ENCODE data around the gene OSBPL9. TPM values are rescaled to one million over a fixed set of nuclear protein-coding genes. Genes with fewer than 3 reads are reported as not detected.
A peak's percentile ranks its signal among the peaks of the same experiment; 100 is the strongest.

OSBPL9 gene
- total RNA-seq, 1 experiment from 2014 or later: 61.9 TPM

DNA sequence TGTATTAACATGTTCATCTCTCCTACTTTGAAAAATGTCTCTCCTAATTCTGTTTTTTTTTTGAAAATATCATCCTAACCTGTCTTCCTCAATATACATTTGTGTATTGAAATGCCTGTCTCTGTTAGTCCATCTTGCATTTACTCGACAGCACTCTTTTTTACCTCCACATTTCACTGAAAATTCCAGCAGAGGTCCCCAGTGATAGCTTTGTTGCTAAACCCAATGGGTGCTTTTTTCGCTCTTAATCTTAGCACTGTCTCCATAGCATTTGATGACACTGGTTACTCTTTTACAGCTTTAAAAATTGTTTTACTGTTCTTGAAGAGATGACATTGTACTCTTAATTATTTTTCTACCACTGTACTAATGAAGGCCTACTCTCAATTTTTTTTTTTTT is 10.8 kb downstream of the OSBPL9 start:
- H3K9me3 Mint-ChIP-seq (ENCODE audit: unreplicated experiment): no peaks in the 10 kb centered on the region
- peak in 1 of 2 experiments; percentile 49 for DNase-seq
- H3K4me3 Mint-ChIP-seq (ENCODE audit: unreplicated experiment): no peak overlapping the region
- Histone ChIP-seq H3K36me3 (ENCODE audit: control insufficient read depth, insufficient read depth, low read length) (no peaks in the 10 kb centered on the region), H3K4me1 (peaks cover 7% of the 10 kb centered on the region), H3K9me3 (no peaks in the 10 kb centered on the region), H3K4me3 (ENCODE audit: low read depth, low read length) (no peak overlapping the region), H3K27me3 (replicated peaks; ENCODE audit: control insufficient read depth, insufficient read depth, low read length) (no peaks in the 10 kb centered on the region)
- no peaks in the 10 kb centered on the region for H3K27me3 Mint-ChIP-seq (ENCODE audit: insufficient read depth, unreplicated experiment)
- TF ChIP-seq, protein P1, sequence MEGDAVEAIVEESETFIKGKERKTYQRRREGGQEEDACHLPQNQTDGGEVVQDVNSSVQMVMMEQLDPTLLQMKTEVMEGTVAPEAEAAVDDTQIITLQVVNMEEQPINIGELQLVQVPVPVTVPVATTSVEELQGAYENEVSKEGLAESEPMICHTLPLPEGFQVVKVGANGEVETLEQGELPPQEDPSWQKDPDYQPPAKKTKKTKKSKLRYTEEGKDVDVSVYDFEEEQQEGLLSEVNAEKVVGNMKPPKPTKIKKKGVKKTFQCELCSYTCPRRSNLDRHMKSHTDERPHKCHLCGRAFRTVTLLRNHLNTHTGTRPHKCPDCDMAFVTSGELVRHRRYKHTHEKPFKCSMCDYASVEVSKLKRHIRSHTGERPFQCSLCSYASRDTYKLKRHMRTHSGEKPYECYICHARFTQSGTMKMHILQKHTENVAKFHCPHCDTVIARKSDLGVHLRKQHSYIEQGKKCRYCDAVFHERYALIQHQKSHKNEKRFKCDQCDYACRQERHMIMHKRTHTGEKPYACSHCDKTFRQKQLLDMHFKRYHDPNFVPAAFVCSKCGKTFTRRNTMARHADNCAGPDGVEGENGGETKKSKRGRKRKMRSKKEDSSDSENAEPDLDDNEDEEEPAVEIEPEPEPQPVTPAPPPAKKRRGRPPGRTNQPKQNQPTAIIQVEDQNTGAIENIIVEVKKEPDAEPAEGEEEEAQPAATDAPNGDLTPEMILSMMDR (IDR thresholded peaks at IDR 0.05; ENCODE audit: insufficient read depth in 1 of 2, low read depth in 1 of 2, low read length in 1 of 2, severe bottlenecking in 1 of 2, unreplicated experiment in 1 of 2): peak in 1 of 2 experiments; percentile 45
- peaks cover 21% of the 10 kb centered on the region for H3K4me1 Mint-ChIP-seq (ENCODE audit: low read depth, unreplicated experiment)
- ChIA-PET POLR2A (no interaction called here), CTCF (interaction anchor here (0.7 to 2.8 kb wide), 4 partner anchors 21 to 142 kb away, joined by 4 to 17 read pairs (median 4); no protein-coding TSS in a partner anchor)
- intact Hi-C loops (cut with micrococcal nuclease; ENCODE audit: unreplicated experiment): loop anchor here (1.0 kb wide), 1 partner anchor 142 kb away; no protein-coding TSS in a partner anchor
- no peak overlapping the region for H3K27ac Mint-ChIP-seq (ENCODE audit: unreplicated experiment)
- no peaks in the 10 kb centered on the region for H3K36me3 Mint-ChIP-seq (ENCODE audit: insufficient read depth, unreplicated experiment)
- BruUV-seq (replicated peaks): no TSS peak

DNA sequence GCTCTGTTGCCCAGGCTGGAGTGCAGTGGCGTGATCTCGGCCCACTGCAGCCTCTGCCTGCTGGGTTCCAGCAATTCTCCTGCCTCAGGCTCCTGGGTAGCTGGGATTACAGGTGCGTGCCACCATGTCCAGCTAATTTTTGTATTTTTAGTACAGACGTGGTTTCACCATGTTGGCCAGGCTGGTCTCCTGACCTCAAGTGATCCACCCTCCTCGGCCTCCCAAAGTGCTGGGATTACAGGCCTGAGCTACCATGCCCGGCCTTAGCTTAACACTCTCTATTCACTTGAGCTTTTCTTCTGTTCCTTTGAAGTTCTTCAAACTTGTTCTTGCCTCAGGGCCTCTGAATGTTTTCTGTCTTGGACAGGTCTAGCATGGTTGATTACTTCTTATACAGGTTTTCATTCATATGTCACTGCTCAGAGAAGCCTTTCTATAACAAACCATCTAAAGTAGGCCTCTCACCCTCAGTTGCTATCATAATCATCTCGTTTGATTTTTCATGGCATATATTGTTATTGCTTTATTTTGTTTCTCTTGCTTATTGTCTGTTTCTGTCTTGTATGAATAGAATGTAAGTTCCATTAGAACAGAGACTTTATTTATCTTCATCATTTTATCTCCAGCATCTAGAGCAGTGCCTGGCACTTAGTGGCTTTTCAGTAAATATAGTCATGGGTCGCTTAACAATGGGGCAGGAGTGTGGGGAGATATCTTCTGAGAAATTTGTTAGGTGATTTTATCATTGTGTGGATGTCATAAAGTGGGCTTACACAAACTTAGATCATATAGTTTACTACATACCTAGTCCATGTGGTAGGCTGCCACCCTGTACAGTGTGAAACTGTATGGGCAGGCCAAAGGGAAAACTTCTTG is 12.1 kb downstream of the OSBPL9 start:
- BruUV-seq (replicated peaks): no TSS peak
- no peaks in the 10 kb centered on the region for H3K27me3 ChIP-seq (replicated peaks; ENCODE audit: control insufficient read depth, insufficient read depth, low read length)
- POLR2A ChIA-PET: no interaction called here

DNA sequence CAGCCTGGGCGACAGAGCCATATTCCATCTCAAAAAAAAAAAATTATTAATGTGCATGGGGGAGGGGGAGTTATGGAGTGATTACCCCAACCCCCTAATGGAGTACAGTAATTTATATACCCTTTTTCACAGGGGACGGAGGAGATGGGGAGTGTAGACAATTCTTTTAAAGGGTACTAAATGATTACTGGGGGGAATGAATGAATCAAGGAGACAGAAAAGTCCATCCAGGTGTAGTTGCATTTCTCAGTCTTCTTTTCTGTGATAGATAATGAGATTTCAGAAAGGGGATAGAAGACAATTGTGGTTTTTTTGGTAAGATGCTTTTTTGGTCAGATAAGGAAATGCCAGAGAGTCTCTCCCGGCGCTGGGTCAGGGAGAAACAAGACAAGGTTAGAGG is 13.0 kb downstream of the OSBPL9 start:
- ChIA-PET POLR2A (no interaction called here), CTCF (no interaction called here)
- TF ChIP-seq, protein P1 (IDR thresholded peaks at IDR 0.05; ENCODE audit: insufficient read depth in 1 of 2, low read depth in 1 of 2, low read length in 1 of 2, severe bottlenecking in 1 of 2, unreplicated experiment in 1 of 2): no peak
- Histone ChIP-seq H3K4me1 (peaks cover 8% of the 10 kb centered on the region), H3K9me3 (no peaks in the 10 kb centered on the region), H3K36me3 (ENCODE audit: control insufficient read depth, insufficient read depth, low read length) (no peaks in the 10 kb centered on the region), H3K4me3 (ENCODE audit: low read depth, low read length) (no peak overlapping the region), H3K27me3 (replicated peaks; ENCODE audit: control insufficient read depth, insufficient read depth, low read length) (no peaks in the 10 kb centered on the region)
- H3K27ac Mint-ChIP-seq (ENCODE audit: unreplicated experiment): no peak overlapping the region
- BruUV-seq (replicated peaks): no TSS peak
- H3K4me1 Mint-ChIP-seq (ENCODE audit: low read depth, unreplicated experiment): peaks cover 23% of the 10 kb centered on the region
- no peak for DNase-seq
- no peaks in the 10 kb centered on the region for H3K36me3 Mint-ChIP-seq (ENCODE audit: insufficient read depth, unreplicated experiment)
- H3K27me3 Mint-ChIP-seq (ENCODE audit: insufficient read depth, unreplicated experiment): no peaks in the 10 kb centered on the region
- no peaks in the 10 kb centered on the region for H3K9me3 Mint-ChIP-seq (ENCODE audit: unreplicated experiment)
- no peak overlapping the region for H3K4me3 Mint-ChIP-seq (ENCODE audit: unreplicated experiment)
- intact Hi-C loops (cut with micrococcal nuclease; ENCODE audit: unreplicated experiment): no loop called here

More for the DNA sequence above, 12.1 kb downstream of the OSBPL9 start:
- Histone ChIP-seq H3K36me3 (ENCODE audit: control insufficient read depth, insufficient read depth, low read length) (no peaks in the 10 kb centered on the region), H3K9me3 (no peaks in the 10 kb centered on the region), H3K4me1 (no peaks in the 10 kb centered on the region), H3K4me3 (ENCODE audit: low read depth, low read length) (no peak overlapping the region)
- Mint-ChIP-seq H3K9me3 (ENCODE audit: unreplicated experiment) (no peaks in the 10 kb centered on the region), H3K36me3 (ENCODE audit: insufficient read depth, unreplicated experiment) (no peaks in the 10 kb centered on the region), H3K27me3 (ENCODE audit: insufficient read depth, unreplicated experiment) (no peaks in the 10 kb centered on the region), H3K4me1 (ENCODE audit: low read depth, unreplicated experiment) (peaks cover 13% of the 10 kb centered on the region), H3K27ac (ENCODE audit: unreplicated experiment) (no peak overlapping the region), H3K4me3 (ENCODE audit: unreplicated experiment) (no peak overlapping the region)
- TF ChIP-seq, protein P1 (IDR thresholded peaks at IDR 0.05; ENCODE audit: insufficient read depth in 1 of 2, low read depth in 1 of 2, low read length in 1 of 2, severe bottlenecking in 1 of 2, unreplicated experiment in 1 of 2): no peak
- intact Hi-C loops (cut with micrococcal nuclease; ENCODE audit: unreplicated experiment): no loop called here
- CTCF ChIA-PET: interaction anchor here (2.8 kb wide), 1 partner anchor 140 kb away, joined by 17 read pairs; no protein-coding TSS in a partner anchor
- DNase-seq: no peak
